Left lung (tissue), 10 donors: ENCODE data around the gene DNAL4. TPM values are rescaled to one million over a fixed set of nuclear protein-coding genes. Genes with fewer than 3 reads are reported as not detected.

Experiments used
- ATAC-seq: fragments of 200-7000 bp; cut with Tn5 transposase; one replicate; pipeline ENCODE4 v1.9.1; 2020; ENCODE audit warnings: moderate library complexity
- DNase-seq, 4 donors: peaks; one replicate each; pipeline ENCODE4 v3.0.0-alpha.2; 2013 to 2020
- H3K27ac ChIP-seq, 2 donors: fragments of 200-600 bp; sonication (generic) in 1 of 2; one replicate each; pipeline versions ENCODE4 v1.5.0 to v1.8.0; 2020 to 2021
- H3K27me3 ChIP-seq, 2 donors: fragments of 200-600 bp; sonication (generic) in 1 of 2; one replicate each; pipeline versions ENCODE4 v1.5.0 to v1.8.0; 2020 to 2021
- H3K36me3 ChIP-seq, 2 donors: fragments of 200-600 bp; sonication (generic) in 1 of 2; one replicate each; pipeline versions ENCODE4 v1.5.0 to v1.8.0; 2020 to 2021
- H3K4me1 ChIP-seq, 2 donors: fragments of 200-600 bp; one replicate each; pipeline ENCODE4 v1.8.0; 2021
- H3K4me3 ChIP-seq, 2 donors: fragments of 200-600 bp; sonication (generic) in 1 of 2; one replicate each; pipeline versions ENCODE4 v1.5.0 to v1.8.0; 2020 to 2021; ENCODE audit warnings: mild to moderate bottlenecking in 1 of 2
- H3K9me3 ChIP-seq, 2 donors: fragments of 200-600 bp; sonication (generic) in 1 of 2; one replicate each; pipeline versions ENCODE4 v1.5.0 to v1.8.0; 2020 to 2021
- CTCF ChIP-seq, 2 donors: fragments of 200-600 bp; sonication (generic) in 1 of 2; IDR thresholded peaks; one replicate each; pipeline versions ENCODE4 v1.5.0 to v1.8.0; 2021; ENCODE audit warnings: antibody characterized with exemption in 2 of 2
- intact Hi-C, 2 donors: fragments of 100-400 bp; cut with DNase I; formaldehyde crosslinking; loops; one replicate each; pipeline versions ENCODE4 v1.11.2 to v1.14.2; 2022
- polyA plus RNA-seq, 6 donors: library from polyadenylated mRNA; unstranded; fragments of 120-200 nt; gene quantifications; one replicate each; pipeline ENCODE4 v1.2.1, GENCODE V29; 2013; ENCODE audit not compliant: insufficient read length in 6 of 6
- total RNA-seq, 2 donors: library from RNA; stranded (reverse); fragmentation: NEBNext Ultra II Directional; extraction: Animal tissue kit (Norgen Biotek cat#: 25700); gene quantifications; one replicate each; pipeline ENCODE4 v1.2.1, GENCODE V29; 2021
- donor health status: DM: no; HTN: yes; CAD: no.
- donor health status: DM: no; HTN: no; CAD: no.

DNAL4 gene
- total and polyA plus RNA-seq, 8 donors, result 16.3 to 36.4 (median 34.0) TPM

GRCh38 chr22:38728871-38729796, 64.8 kb downstream of the DNAL4 start:
- Histone ChIP-seq H3K36me3 (peaks cover 6 to 98% of the 10 kb centered on the region in 2 donors), H3K27me3 (no peaks in the 10 kb centered on the region), H3K4me1 (peaks cover 4 to 15% of the 10 kb centered on the region in 2 donors), H3K4me3 (no peak overlapping the region), H3K9me3 (no peaks in the 10 kb centered on the region), H3K27ac (no peak overlapping the region)
- DNase-seq (peak in 2 of 4 donors; percentile 12 to 28), ATAC-seq (no peak)
- intact Hi-C loops, result no loop called here
- TF ChIP-seq CTCF (IDR thresholded peaks at IDR 0.05), result no peak

Other genes with a start within 250 kb of the DNAL4 start
- gene DMC1, start 224.0 kb downstream of the DNAL4 start, total RNA-seq, result 1 to 10 TPM; 1.6 to 2.1 TPM
- gene DMC1, start 224.0 kb downstream of the DNAL4 start, polyA plus RNA-seq, result 1 to 10 TPM; 2.7 to 5.8 (median 4.3) TPM
- 1 to 10 TPM; 1.5 to 3.1 TPM for gene FAM227A, start 137.8 kb downstream of the DNAL4 start, total RNA-seq
- gene FAM227A, start 137.8 kb downstream of the DNAL4 start, polyA plus RNA-seq, result 1 to 10 TPM; 3.7 to 8.8 (median 6.2) TPM
- 10 to 100 TPM; 24.4 to 36.0 TPM for gene CBY1, start 137.5 kb downstream of the DNAL4 start, total RNA-seq
- 10 to 100 TPM; 45.3 to 56.6 (median 53.7) TPM for gene CBY1, start 137.5 kb downstream of the DNAL4 start, polyA plus RNA-seq
- 10 to 100 TPM; 54.3 to 67.0 TPM for gene TOMM22, start 112.2 kb downstream of the DNAL4 start, total RNA-seq
- gene TOMM22, start 112.2 kb downstream of the DNAL4 start, polyA plus RNA-seq, result 10 to 100 TPM; 72.5 to 91.3 (median 84.0) TPM
- gene JOSD1, start 93.2 kb downstream of the DNAL4 start, total RNA-seq, result 10 to 100 TPM; 55.6 to 57.3 TPM
- gene JOSD1, start 93.2 kb downstream of the DNAL4 start, polyA plus RNA-seq, result 10 to 100 TPM; 46.2 to 55.4 (median 49.9) TPM
- gene GTPBP1, start 88.2 kb downstream of the DNAL4 start, total RNA-seq, result 10 to 100 TPM; 45.7 to 51.0 TPM
- gene GTPBP1, start 88.2 kb downstream of the DNAL4 start, polyA plus RNA-seq, result 10 to 100 TPM; 42.3 to 48.9 (median 46.3) TPM
- gene SUN2, start 38.1 kb downstream of the DNAL4 start, total RNA-seq, result 100 to 1,000 TPM in 1 of 2 donors, 10 to 100 TPM in 1; 99.3 to 174 TPM
- 10 to 100 TPM; 58.1 to 74.5 (median 66.8) TPM for gene SUN2, start 38.1 kb downstream of the DNAL4 start, polyA plus RNA-seq
- 1 to 10 TPM; 4.5 to 5.3 TPM for gene NPTXR, start 49.9 kb upstream of the DNAL4 start, total RNA-seq
- gene NPTXR, start 49.9 kb upstream of the DNAL4 start, polyA plus RNA-seq, result 10 to 100 TPM in 3 of 6 donors, 1 to 10 TPM in 3; 7.0 to 13.3 (median 10.0) TPM
- 10 to 100 TPM; 63.0 to 80.0 TPM for gene CBX6, start 78.1 kb upstream of the DNAL4 start, total RNA-seq
- gene CBX6, start 78.1 kb upstream of the DNAL4 start, polyA plus RNA-seq, result 10 to 100 TPM; 22.0 to 46.3 (median 40.6) TPM
- 10 to 100 TPM in 1 of 2 donors, 1 to 10 TPM in 1; 2.4 to 25.5 TPM for gene APOBEC3A, start 163.5 kb upstream of the DNAL4 start, total RNA-seq
- gene APOBEC3A, start 163.5 kb upstream of the DNAL4 start, polyA plus RNA-seq, result under 1 TPM in 3 of 6 donors, not detected in 3; 0.38 to 0.52 (median 0.41) TPM
- gene APOBEC3B, start 188.2 kb upstream of the DNAL4 start, total RNA-seq, result 1 to 10 TPM; 1.9 to 9.5 TPM
- 1 to 10 TPM; 3.0 to 9.8 (median 7.2) TPM for gene APOBEC3B, start 188.2 kb upstream of the DNAL4 start, polyA plus RNA-seq
- 10 to 100 TPM; 25.7 to 36.1 TPM for gene APOBEC3C, start 220.1 kb upstream of the DNAL4 start, total RNA-seq
- 10 to 100 TPM; 22.3 to 27.8 (median 25.9) TPM for gene APOBEC3C, start 220.1 kb upstream of the DNAL4 start, polyA plus RNA-seq
- gene APOBEC3D, start 227.0 kb upstream of the DNAL4 start, total RNA-seq, result 1 to 10 TPM; 3.7 to 5.5 TPM
- gene APOBEC3D, start 227.0 kb upstream of the DNAL4 start, polyA plus RNA-seq, result 1 to 10 TPM; 2.7 to 4.4 (median 3.9) TPM
- 10 to 100 TPM; 11.2 to 12.4 TPM for gene APOBEC3F, start 246.7 kb upstream of the DNAL4 start, total RNA-seq
- 10 to 100 TPM; 11.0 to 14.3 (median 11.9) TPM for gene APOBEC3F, start 246.7 kb upstream of the DNAL4 start, polyA plus RNA-seq